GM23338 (cell line): ENCODE data around the gene TCL1A. TPM values are rescaled to one million over a fixed set of nuclear protein-coding genes. Genes with fewer than 3 reads are reported as not detected.

ENCODE experiments used
- ATAC-seq: fragments of 200-7000 bp; cut with Tn5 transposase; 3 replicates; pipeline ENCODE4 v1.9.1; 2020
- DNase-seq: peaks from one replicate; pipeline ENCODE4 v3.0.0-alpha.2; 2015; ENCODE audit warnings: low spot score
- H2AFZ ChIP-seq: fragments of 200-600 bp; sonication (generic); 2 replicates; pipeline ENCODE4 v1.8.0; 2016; ENCODE audit warnings: antibody characterized with exemption, mild to moderate bottlenecking, moderate library complexity
- H3F3A ChIP-seq: fragments of 200-600 bp; sonication (generic); replicated peaks from 2 replicates; pipeline ENCODE4 v1.8.0; 2017; ENCODE audit warnings: antibody characterized with exemption, mixed run types, low read depth
- H3K27ac ChIP-seq: fragments of 200-600 bp; sonication (generic); 2 replicates; pipeline ENCODE4 v1.6.1; 2016; ENCODE audit warnings: low read depth
- H3K27me3 ChIP-seq: fragments of 200-600 bp; sonication (generic); 2 replicates; pipeline ENCODE4 v1.8.0; 2016; ENCODE audit warnings: mild to moderate bottlenecking, mixed run types, moderate library complexity; ENCODE audit not compliant: insufficient read depth
- H3K36me3 ChIP-seq: fragments of 200-600 bp; sonication (generic); 2 replicates; pipeline ENCODE4 v1.8.0; 2016; ENCODE audit warnings: mild to moderate bottlenecking; ENCODE audit not compliant: insufficient read depth
- H3K4me1 ChIP-seq: fragments of 200-600 bp; sonication (generic); 2 replicates; pipeline ENCODE4 v1.8.0; 2016; ENCODE audit warnings: mild to moderate bottlenecking, moderate library complexity; ENCODE audit not compliant: insufficient read depth
- H3K4me2 ChIP-seq: fragments of 200-600 bp; sonication (generic); 2 replicates; pipeline ENCODE4 v1.7.1; 2017; ENCODE audit warnings: mixed run types
- H3K4me3 ChIP-seq: fragments of 200-600 bp; sonication (generic); 2 replicates; pipeline ENCODE4 v1.6.1; 2016; ENCODE audit warnings: mixed run types
- H3K79me2 ChIP-seq: fragments of 200-600 bp; sonication (generic); replicated peaks from 2 replicates; pipeline ENCODE4 v1.8.0; 2017; ENCODE audit warnings: mild to moderate bottlenecking; ENCODE audit not compliant: insufficient read depth
- H3K9me2 ChIP-seq: fragments of 200-600 bp; sonication (generic); 2 replicates; pipeline ENCODE4 v1.8.0; 2017; ENCODE audit not compliant: insufficient read depth
- H4K20me1 ChIP-seq: fragments of 200-600 bp; sonication (generic); replicated peaks from 2 replicates; pipeline ENCODE4 v1.8.0; 2017; ENCODE audit warnings: mild to moderate bottlenecking; ENCODE audit not compliant: insufficient read depth
- H3K27ac Mint-ChIP-seq: 2 replicates; pipeline ENCODE4 v1.8.0; 2020; ENCODE audit warnings: inconsistent platforms, mild to moderate bottlenecking, moderate library complexity, mixed read lengths
- H3K27me3 Mint-ChIP-seq: 3 replicates; pipeline ENCODE4 v1.8.0; 2022; ENCODE audit warnings: low read depth, mild to moderate bottlenecking, moderate library complexity, mixed read lengths, inconsistent platforms; ENCODE audit not compliant: insufficient read depth, poor library complexity
- H3K36me3 Mint-ChIP-seq: 3 replicates; pipeline ENCODE4 v1.8.0; 2021; ENCODE audit warnings: low read depth, mild to moderate bottlenecking, inconsistent platforms, moderate library complexity, mixed read lengths
- H3K4me1 Mint-ChIP-seq: 3 replicates; pipeline ENCODE4 v1.8.0; 2020; ENCODE audit warnings: mild to moderate bottlenecking, inconsistent platforms, mixed read lengths
- H3K4me3 Mint-ChIP-seq: 3 replicates; pipeline ENCODE4 v1.8.0; 2021; ENCODE audit warnings: moderate library complexity, mild to moderate bottlenecking, inconsistent platforms, mixed read lengths
- H3K9me3 Mint-ChIP-seq: 3 replicates; pipeline ENCODE4 v1.8.0; 2020; ENCODE audit warnings: moderate library complexity, mild to moderate bottlenecking, inconsistent platforms, mixed read lengths
- ETS1 ChIP-seq: IDR thresholded peaks from 2 replicates; pipeline ENCODE4 v1.6.1; 2016; ENCODE audit warnings: antibody characterized with exemption
- EZH2 ChIP-seq: fragments of 200-600 bp; sonication (generic); IDR thresholded peaks from one replicate; pipeline ENCODE4 v1.8.0; 2017; ENCODE audit warnings: antibody characterized with exemption, mild to moderate bottlenecking, low read depth; ENCODE audit not compliant: unreplicated experiment
- EZH2phosphoT487 ChIP-seq: fragments of 200-600 bp; sonication (generic); IDR thresholded peaks from one replicate; pipeline ENCODE4 v1.8.1; 2018; ENCODE audit warnings: antibody characterized with exemption; ENCODE audit not compliant: unreplicated experiment
- JUNB ChIP-seq: IDR thresholded peaks from one replicate; pipeline ENCODE4 v1.6.1; 2016; ENCODE audit warnings: antibody characterized with exemption; ENCODE audit not compliant: unreplicated experiment
- REST ChIP-seq: IDR thresholded peaks from one replicate; pipeline ENCODE4 v1.6.1; 2018; ENCODE audit warnings: antibody characterized with exemption; ENCODE audit not compliant: unreplicated experiment
- STAT1 ChIP-seq: IDR thresholded peaks from one replicate; pipeline ENCODE4 v1.6.1; 2016; ENCODE audit warnings: antibody characterized with exemption; ENCODE audit not compliant: unreplicated experiment
- ZNF114 ChIP-seq: fragments of 250-450 bp; sonication (Bioruptor Pico); IDR thresholded peaks from 2 replicates; pipeline ENCODE4 v1.5.0; 2020; ENCODE audit warnings: mild to moderate bottlenecking, moderate library complexity
- ZNF331 ChIP-seq: fragments of 250-450 bp; sonication (Bioruptor Pico); IDR thresholded peaks from 2 replicates; pipeline ENCODE4 v1.5.0; 2020; ENCODE audit warnings: low read depth, mild to moderate bottlenecking, moderate library complexity
- ZNF462 ChIP-seq: fragments of 250-450 bp; sonication (Bioruptor Pico); IDR thresholded peaks from 2 replicates; pipeline ENCODE4 v1.5.0; 2020; ENCODE audit warnings: mild to moderate bottlenecking, moderate library complexity
- polyA plus RNA-seq: library from polyadenylated mRNA; unstranded; fragments of >200 nt; fragmentation: Nextera tagmentation; extraction: Ambion mirVana; gene quantifications from 2 replicates; pipeline ENCODE4 v1.2.1, GENCODE V29; 2016
- total RNA-seq: library from RNA; depleted of rRNA; stranded (reverse); fragments of >200 nt; shearing (Covaris generic); gene quantifications from 2 replicates; pipeline ENCODE4 v1.2.3, GENCODE V29; 2014

Gene TCL1A
- total and polyA plus RNA-seq, 2 experiments from 2014 or later = 3.6 to 5.3 TPM

GRCh38 chr14:95698287-95698686, 15.6 kb downstream of the TCL1A start (continued):
- TF ChIP-seq REST (no peak), EZH2 (no peak)

GRCh38 chr14:95697764-95698163, 16.2 kb downstream of the TCL1A start:
- Histone ChIP-seq H3K4me1 (peaks cover 37% of the 10 kb centered on the region), H3K36me3 (no peaks in the 10 kb centered on the region), H3K4me2 (no peak overlapping the region), H2AFZ (no peak overlapping the region), H3K9me2 (no peaks in the 10 kb centered on the region), H3K79me2 (no peaks in the 10 kb centered on the region), H3K4me3 (no peak overlapping the region), H3K27me3 (peaks cover 71% of the 10 kb centered on the region), H4K20me1 (no peaks in the 10 kb centered on the region; the same call in 1 of the 2 replicates), H3F3A (no peaks in the 10 kb centered on the region; the same call in 1 of the 2 replicates), H3K27ac (no peak overlapping the region)
- ATAC-seq = no peak
- Mint-ChIP-seq H3K4me3 (no peak overlapping the region), H3K4me1 (peaks cover 31% of the 10 kb centered on the region), H3K36me3 (no peaks in the 10 kb centered on the region), H3K27me3 (peaks cover 66% of the 10 kb centered on the region), H3K9me3 (no peaks in the 10 kb centered on the region), H3K27ac (no peak overlapping the region)
- TF ChIP-seq ETS1 (no peak), STAT1 (no peak), JUNB (no peak), ZNF114 (CRISPR knock-in tag) (no peak), EZH2phosphoT487 (no peak)
- DNase-seq = no peak

GRCh38 chr14:95696741-95697140, 17.2 kb downstream of the TCL1A start:
- H3K27me3 Mint-ChIP-seq = peaks cover 59% of the 10 kb centered on the region
- H3K4me1 ChIP-seq = peaks cover 32% of the 10 kb centered on the region
- H3K27ac ChIP-seq = no peak overlapping the region
- no peak overlapping the region for H3K4me3 Mint-ChIP-seq
- no peak overlapping the region for H3K4me2 ChIP-seq
- no peaks in the 10 kb centered on the region; the same call in 1 of the 2 replicates for H4K20me1 ChIP-seq
- H3K9me3 Mint-ChIP-seq = no peaks in the 10 kb centered on the region
- H3K27ac Mint-ChIP-seq = no peak overlapping the region
- H3K27me3 ChIP-seq = peaks cover 61% of the 10 kb centered on the region
- no peaks in the 10 kb centered on the region; the same call in 1 of the 2 replicates for H3F3A ChIP-seq
- no peaks in the 10 kb centered on the region for H3K36me3 Mint-ChIP-seq
- no peak overlapping the region for H2AFZ ChIP-seq
- DNase-seq (no peak), ATAC-seq (no peak)
- H3K4me1 Mint-ChIP-seq = peaks cover 32% of the 10 kb centered on the region
- H3K36me3 ChIP-seq = no peaks in the 10 kb centered on the region
- H3K4me3 ChIP-seq = no peak overlapping the region
- H3K9me2 ChIP-seq = no peaks in the 10 kb centered on the region
- no peaks in the 10 kb centered on the region for H3K79me2 ChIP-seq
- no peak for TF ChIP-seq ZNF462 (CRISPR knock-in tag)
- TF ChIP-seq ZNF331 (CRISPR knock-in tag) = no peak
